ENCODE measurements around the gene SLC22A2. TPM values are rescaled to one million over a fixed set of nuclear protein-coding genes. Genes with fewer than 3 reads are reported as not detected.

SLC22A2 gene
- total RNA-seq, 4 donors from 2014 or later, result not detected

DNA sequence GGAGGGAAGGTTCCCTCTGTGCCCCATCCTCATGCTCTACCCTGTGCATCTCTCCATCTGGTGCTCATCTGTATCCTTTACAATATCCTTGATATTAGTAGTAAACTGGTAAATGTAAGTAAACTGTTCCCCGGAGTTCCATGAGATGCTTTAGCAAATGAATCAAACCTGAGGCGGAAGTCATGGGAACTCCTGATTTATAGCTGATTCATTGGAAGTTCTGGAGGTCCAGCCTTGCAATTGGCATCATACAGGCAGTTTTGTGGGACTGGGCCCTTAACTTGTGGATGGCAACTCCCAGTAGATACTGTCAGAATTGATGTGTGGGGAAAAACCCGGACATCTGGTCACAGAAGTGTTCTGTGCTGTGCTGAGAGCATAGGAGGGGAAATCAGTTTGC, 11.2 kb upstream of the SLC22A2 start:
- no peak for DNase-seq
- H3K4me3 ChIP-seq, result no peak overlapping the region
- WGBS, 2 donors, result 61 to 97% methylated on average over 2 to 3 of the region's 3 CpGs
- no peaks in the 10 kb centered on the region for H3K4me1 ChIP-seq
- TF ChIP-seq POLR2A (IDR thresholded peaks at IDR 0.05), result no peak
- TF ChIP-seq, protein P1, sequence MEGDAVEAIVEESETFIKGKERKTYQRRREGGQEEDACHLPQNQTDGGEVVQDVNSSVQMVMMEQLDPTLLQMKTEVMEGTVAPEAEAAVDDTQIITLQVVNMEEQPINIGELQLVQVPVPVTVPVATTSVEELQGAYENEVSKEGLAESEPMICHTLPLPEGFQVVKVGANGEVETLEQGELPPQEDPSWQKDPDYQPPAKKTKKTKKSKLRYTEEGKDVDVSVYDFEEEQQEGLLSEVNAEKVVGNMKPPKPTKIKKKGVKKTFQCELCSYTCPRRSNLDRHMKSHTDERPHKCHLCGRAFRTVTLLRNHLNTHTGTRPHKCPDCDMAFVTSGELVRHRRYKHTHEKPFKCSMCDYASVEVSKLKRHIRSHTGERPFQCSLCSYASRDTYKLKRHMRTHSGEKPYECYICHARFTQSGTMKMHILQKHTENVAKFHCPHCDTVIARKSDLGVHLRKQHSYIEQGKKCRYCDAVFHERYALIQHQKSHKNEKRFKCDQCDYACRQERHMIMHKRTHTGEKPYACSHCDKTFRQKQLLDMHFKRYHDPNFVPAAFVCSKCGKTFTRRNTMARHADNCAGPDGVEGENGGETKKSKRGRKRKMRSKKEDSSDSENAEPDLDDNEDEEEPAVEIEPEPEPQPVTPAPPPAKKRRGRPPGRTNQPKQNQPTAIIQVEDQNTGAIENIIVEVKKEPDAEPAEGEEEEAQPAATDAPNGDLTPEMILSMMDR (IDR thresholded peaks at IDR 0.05), result no peak
- intact Hi-C loops (cut with DNase I), result no loop called here
- H3K36me3 ChIP-seq, result no peaks in the 10 kb centered on the region
- no peaks in the 10 kb centered on the region for H3K27me3 ChIP-seq
- no peaks in the 10 kb centered on the region for H3K9me3 ChIP-seq
- H3K27ac ChIP-seq, result no peak overlapping the region

DNA sequence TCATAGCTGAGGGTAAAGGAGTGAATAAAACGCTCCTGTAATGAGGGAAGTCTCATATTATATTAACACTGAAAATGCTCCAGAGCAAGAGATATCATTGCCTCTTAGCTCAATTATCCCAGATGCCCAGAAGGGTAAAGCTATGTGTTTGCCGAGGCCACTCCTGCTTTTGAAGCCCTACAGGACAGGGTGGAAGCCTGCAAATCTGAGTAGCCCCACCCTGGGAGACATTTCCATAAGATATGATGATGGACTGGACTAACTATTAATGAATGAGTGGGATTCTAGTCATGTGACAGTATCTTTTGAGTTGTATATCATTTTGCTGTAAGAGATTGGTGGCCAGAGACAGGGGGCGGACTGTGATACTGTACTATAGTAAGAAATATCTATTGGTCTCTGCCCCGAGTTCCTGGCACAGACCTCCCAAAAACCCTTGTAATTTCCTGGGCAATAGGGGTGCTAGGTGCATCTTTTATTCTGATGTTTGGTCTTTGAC, 10.5 kb upstream of the SLC22A2 start:
- no peaks in the 10 kb centered on the region for H3K9me3 ChIP-seq
- H3K4me3 ChIP-seq, result no peak overlapping the region
- DNase-seq, result no peak
- no peaks in the 10 kb centered on the region for H3K4me1 ChIP-seq
- no peaks in the 10 kb centered on the region for H3K36me3 ChIP-seq
- no peak overlapping the region for H3K27ac ChIP-seq
- intact Hi-C loops (cut with DNase I), result no loop called here
- no peak for TF ChIP-seq POLR2A (IDR thresholded peaks at IDR 0.05)
- TF ChIP-seq, protein P1 (IDR thresholded peaks at IDR 0.05), result no peak
- no peaks in the 10 kb centered on the region for H3K27me3 ChIP-seq
- WGBS, 2 donors, result 75 to 76% methylated on average over 4 of the region's 4 CpGs

DNA sequence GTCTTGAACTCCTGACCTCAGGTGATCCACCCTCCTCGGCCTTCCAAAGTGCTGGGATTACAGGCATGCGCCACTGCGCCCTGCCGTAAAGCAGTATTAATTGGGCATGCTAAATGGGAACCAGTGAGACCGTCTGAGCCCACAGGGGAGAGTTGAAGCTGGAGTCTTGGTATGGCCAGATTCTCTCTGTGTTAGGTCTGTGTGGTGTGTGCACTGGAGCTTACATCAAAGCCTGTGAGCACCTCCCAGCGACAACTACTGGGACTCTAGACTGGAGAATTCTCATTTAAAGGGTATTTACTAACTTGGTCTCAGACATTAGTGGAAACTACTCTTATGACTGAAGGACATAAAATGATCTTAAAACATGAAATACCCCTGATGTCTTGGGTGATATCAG, 8.5 kb upstream of the SLC22A2 start:
- intact Hi-C loops (cut with DNase I), result no loop called here
- no peaks in the 10 kb centered on the region for H3K36me3 ChIP-seq
- no peak for DNase-seq
- WGBS, 2 donors, result 80 to 87% methylated on average over 3 to 6 of the region's 6 CpGs
- TF ChIP-seq, protein P1 (IDR thresholded peaks at IDR 0.05), result no peak
- no peak for TF ChIP-seq POLR2A (IDR thresholded peaks at IDR 0.05)
- no peak overlapping the region for H3K27ac ChIP-seq
- H3K4me3 ChIP-seq, result no peak overlapping the region
- no peaks in the 10 kb centered on the region for H3K9me3 ChIP-seq
- no peaks in the 10 kb centered on the region for H3K27me3 ChIP-seq
- no peaks in the 10 kb centered on the region for H3K4me1 ChIP-seq

DNA sequence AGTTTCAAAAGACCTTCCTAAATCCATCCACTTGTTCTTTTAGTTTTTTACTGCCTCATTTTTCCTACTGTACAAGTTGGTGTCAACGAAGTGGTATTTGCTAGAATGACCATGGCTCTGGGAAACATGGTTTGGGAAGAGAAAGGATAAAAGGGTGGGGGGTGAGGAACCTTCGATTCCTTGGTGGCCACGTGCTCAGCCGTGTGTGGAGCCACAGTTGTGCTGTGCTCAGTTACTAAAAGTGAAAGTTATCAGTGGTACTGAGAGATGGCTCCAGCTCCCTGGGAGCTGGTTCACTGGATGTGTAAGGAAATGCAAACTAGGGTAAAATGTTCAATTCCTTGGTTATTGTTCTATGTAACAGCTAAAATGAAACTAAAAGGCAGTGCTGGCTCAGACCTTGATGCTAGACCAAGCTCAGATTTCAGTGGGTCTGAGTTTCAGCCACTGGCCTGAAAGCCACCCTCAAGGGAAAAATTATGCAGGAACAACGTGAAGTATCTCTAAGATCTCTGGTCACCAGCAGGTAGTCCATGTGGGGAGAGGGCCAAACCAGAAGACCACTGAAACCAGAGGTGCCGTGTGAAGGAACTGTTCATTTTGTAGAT, 7.4 kb upstream of the SLC22A2 start:
- Histone ChIP-seq H3K36me3 (no peaks in the 10 kb centered on the region), H3K4me1 (no peaks in the 10 kb centered on the region), H3K9me3 (no peaks in the 10 kb centered on the region), H3K27ac (no peak overlapping the region), H3K27me3 (no peaks in the 10 kb centered on the region), H3K4me3 (no peak overlapping the region)
- 69 to 70% methylated on average over 6 of the region's 6 CpGs for WGBS, 2 donors
- intact Hi-C loops (cut with DNase I), result no loop called here
- DNase-seq, result no peak
- TF ChIP-seq POLR2A (IDR thresholded peaks at IDR 0.05), result no peak
- TF ChIP-seq, protein P1 (IDR thresholded peaks at IDR 0.05), result no peak

DNA sequence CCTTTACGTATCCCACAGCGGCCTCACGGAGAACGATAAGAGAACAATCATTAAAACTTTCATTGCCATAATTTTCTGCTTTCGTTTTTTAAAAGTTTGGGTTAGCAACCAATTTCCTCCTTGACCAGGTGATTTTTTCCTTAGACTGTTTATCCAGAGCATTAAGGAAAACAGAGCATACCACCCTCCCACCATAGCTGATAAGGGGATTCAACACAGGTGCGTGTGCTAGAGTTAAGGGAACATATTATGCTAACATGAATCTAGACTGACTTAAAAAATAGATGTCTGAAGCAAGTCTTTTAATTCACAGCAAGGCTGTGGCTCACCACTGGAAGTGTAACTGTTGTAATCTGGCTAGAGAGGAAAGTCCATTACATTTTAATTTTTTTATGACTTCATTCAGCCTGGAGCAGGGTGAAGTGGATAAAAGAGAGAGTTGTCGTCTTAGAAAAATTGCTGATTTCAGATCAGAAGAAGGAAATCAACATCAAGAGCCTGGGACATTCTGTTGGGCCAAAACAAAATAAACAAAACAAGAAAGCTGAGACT, 5.5 kb upstream of the SLC22A2 start:
- no peaks in the 10 kb centered on the region for H3K4me1 ChIP-seq
- intact Hi-C loops (cut with DNase I), result no loop called here
- H3K27me3 ChIP-seq, result no peaks in the 10 kb centered on the region
- TF ChIP-seq, protein P1 (IDR thresholded peaks at IDR 0.05), result no peak
- TF ChIP-seq POLR2A (IDR thresholded peaks at IDR 0.05), result no peak
- 72 to 85% methylated on average over 7 of the region's 7 CpGs for WGBS, 2 donors
- DNase-seq, result no peak
- H3K36me3 ChIP-seq, result no peaks in the 10 kb centered on the region
- no peak overlapping the region for H3K27ac ChIP-seq
- H3K4me3 ChIP-seq, result no peak overlapping the region
- H3K9me3 ChIP-seq, result no peaks in the 10 kb centered on the region
